ENCODE measurements around the gene IL1RAP.
A peak's percentile ranks its signal among the peaks of the same experiment; 100 is the strongest.

IL1RAP gene

DNA sequence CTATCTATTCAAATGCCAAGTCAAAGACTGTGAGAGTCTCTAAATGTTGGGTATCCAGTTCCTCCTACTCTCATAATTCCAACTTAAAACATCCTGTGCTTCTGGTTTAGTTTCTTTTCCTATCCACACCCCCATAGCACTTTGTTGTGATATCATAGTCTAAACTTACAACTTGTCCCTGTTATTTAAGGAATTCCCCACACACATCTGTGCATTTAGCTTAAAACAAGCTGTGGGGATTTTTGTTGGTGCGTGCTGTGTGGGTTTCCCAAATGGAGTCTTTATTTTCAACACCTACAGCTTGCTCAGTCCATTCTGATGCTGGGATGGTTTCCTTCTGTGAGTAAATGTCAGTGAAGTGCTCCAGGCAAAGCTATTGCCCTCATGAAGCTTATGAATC lies 181.3 kb downstream of the IL1RAP start:
- H2BK5ac ChIP-seq (ENCODE audit: low read length): no peak overlapping the region
- H4K8ac ChIP-seq (ENCODE audit: low read depth, low read length): no peak overlapping the region
- H3K4ac ChIP-seq (ENCODE audit: low read depth, low read length): no peak overlapping the region
- no CpG with 5 or more reads among the region's 1 CpG for WGBS (ENCODE audit: extremely low coverage, insufficient coverage, low lambda C conversion rate)
- H3K4me1 ChIP-seq (ENCODE audit: control insufficient read depth, low read depth, low read length): no peaks in the 10 kb centered on the region
- no peak overlapping the region for H3K4me3 ChIP-seq (ENCODE audit: low read length)
- H4K5ac ChIP-seq (ENCODE audit: low read length): no peak overlapping the region
- no peak overlapping the region for H3K23ac ChIP-seq (ENCODE audit: low read length)
- H2BK15ac ChIP-seq (replicated peaks; ENCODE audit: low read depth): no peak overlapping the region
- H3K4me2 ChIP-seq (ENCODE audit: low read length): no peak overlapping the region
- H2BK120ac ChIP-seq (ENCODE audit: low read depth, low read length): no peak overlapping the region
- H3K36me3 ChIP-seq (ENCODE audit: control insufficient read depth, insufficient read depth, low read length): no peaks in the 10 kb centered on the region
- no peak overlapping the region for H3K56ac ChIP-seq (ENCODE audit: low read length)
- no peaks in the 10 kb centered on the region for H3K27me3 ChIP-seq (ENCODE audit: insufficient read depth, low read length, poor library complexity)
- H3K79me1 ChIP-seq (ENCODE audit: low read length): no peaks in the 10 kb centered on the region
- no peak overlapping the region for H3K27ac ChIP-seq (ENCODE audit: low read depth, low read length)
- no peak overlapping the region for H3K18ac ChIP-seq (ENCODE audit: low read length)
- no peaks in the 10 kb centered on the region for H3K79me2 ChIP-seq (ENCODE audit: control insufficient read depth, insufficient read depth, low read length)
- H3K9ac ChIP-seq (ENCODE audit: low read length): no peak overlapping the region
- H2AK5ac ChIP-seq (ENCODE audit: low read length): no peak overlapping the region
- no peak for DNase-seq

DNA sequence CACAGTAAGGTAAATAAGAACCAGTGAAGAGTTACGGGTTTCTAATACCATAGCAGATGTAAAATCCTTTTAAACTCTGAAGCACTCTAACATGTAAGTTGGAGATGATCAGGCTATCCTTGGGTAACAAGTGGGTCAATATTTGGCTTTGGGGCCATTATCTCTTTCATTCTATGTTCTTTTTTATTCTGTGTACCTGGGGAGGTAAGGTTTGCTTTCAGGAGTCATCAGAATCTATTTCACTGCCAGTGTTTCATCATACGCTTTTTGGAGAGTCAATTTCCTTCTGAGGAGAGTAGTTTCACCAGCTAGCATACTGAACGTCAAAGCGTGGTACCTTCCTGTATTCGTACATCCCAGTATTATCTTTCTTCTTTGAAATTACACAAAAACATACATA lies 182.1 kb downstream of the IL1RAP start:
- Histone ChIP-seq H3K4ac (ENCODE audit: low read depth, low read length) (no peak overlapping the region), H2BK15ac (replicated peaks; ENCODE audit: low read depth) (no peak overlapping the region), H3K4me3 (ENCODE audit: low read length) (no peak overlapping the region), H4K5ac (ENCODE audit: low read length) (no peak overlapping the region), H3K79me2 (ENCODE audit: control insufficient read depth, insufficient read depth, low read length) (no peaks in the 10 kb centered on the region), H3K18ac (ENCODE audit: low read length) (no peak overlapping the region), H3K23ac (ENCODE audit: low read length) (no peak overlapping the region), H2BK5ac (ENCODE audit: low read length) (no peak overlapping the region), H3K4me1 (ENCODE audit: control insufficient read depth, low read depth, low read length) (no peaks in the 10 kb centered on the region), H2AK5ac (ENCODE audit: low read length) (no peak overlapping the region), H3K4me2 (ENCODE audit: low read length) (no peak overlapping the region), H3K36me3 (ENCODE audit: control insufficient read depth, insufficient read depth, low read length) (no peaks in the 10 kb centered on the region), H4K8ac (ENCODE audit: low read depth, low read length) (no peak overlapping the region), H2BK120ac (ENCODE audit: low read depth, low read length) (no peak overlapping the region), H3K56ac (ENCODE audit: low read length) (no peak overlapping the region), H3K27me3 (ENCODE audit: insufficient read depth, low read length, poor library complexity) (no peaks in the 10 kb centered on the region), H3K79me1 (ENCODE audit: low read length) (no peaks in the 10 kb centered on the region), H3K27ac (ENCODE audit: low read depth, low read length) (no peak overlapping the region), H3K9ac (ENCODE audit: low read length) (no peak overlapping the region)
- no peak for DNase-seq
- 100% methylated on average over 1 of the region's 5 CpGs for WGBS (ENCODE audit: extremely low coverage, insufficient coverage, low lambda C conversion rate)

DNA sequence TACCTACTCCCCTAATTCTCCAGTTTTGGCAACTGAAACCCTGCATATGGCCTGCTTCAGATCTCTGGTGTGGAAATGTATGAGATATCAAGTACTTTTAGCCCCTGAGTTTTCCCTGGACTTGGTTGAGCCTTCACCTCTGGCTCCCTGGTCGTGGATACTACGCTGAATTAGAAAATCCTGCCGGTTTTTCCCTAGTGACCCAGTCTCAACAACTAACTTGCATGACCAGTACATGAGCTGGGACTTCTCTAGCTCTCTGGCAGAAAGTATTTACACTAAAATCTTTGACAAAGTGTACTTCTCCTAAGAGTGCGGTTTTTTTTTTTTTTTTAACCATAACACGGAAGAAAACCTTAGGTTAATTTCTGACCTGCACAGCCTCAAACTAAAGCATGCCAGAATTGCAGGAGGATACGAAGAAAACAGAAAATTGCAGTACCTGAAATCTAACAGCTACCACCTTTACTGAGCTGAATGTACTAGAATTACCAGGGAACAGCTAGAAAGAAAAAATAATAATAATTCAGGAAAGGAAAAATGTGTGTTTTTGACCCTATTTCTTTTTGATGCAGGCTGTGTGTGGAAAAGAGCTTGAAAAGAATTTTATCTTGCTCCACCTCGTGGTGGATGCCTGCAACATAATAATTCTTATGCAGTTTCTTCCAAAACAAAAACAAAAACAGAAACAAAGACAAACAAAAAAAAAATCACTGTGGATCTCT lies 183.1 kb downstream of the IL1RAP start:
- Histone ChIP-seq H3K36me3 (ENCODE audit: control insufficient read depth, insufficient read depth, low read length) (no peaks in the 10 kb centered on the region), H3K18ac (ENCODE audit: low read length) (no peak overlapping the region), H3K27me3 (ENCODE audit: insufficient read depth, low read length, poor library complexity) (no peaks in the 10 kb centered on the region), H3K4me2 (ENCODE audit: low read length) (no peak overlapping the region), H3K27ac (ENCODE audit: low read depth, low read length) (no peak overlapping the region), H2AK5ac (ENCODE audit: low read length) (no peak overlapping the region), H3K4me3 (ENCODE audit: low read length) (no peak overlapping the region), H2BK5ac (ENCODE audit: low read length) (no peak overlapping the region), H2BK120ac (ENCODE audit: low read depth, low read length) (peak overlapping the region; percentile 12), H3K9ac (ENCODE audit: low read length) (no peak overlapping the region), H3K4me1 (ENCODE audit: control insufficient read depth, low read depth, low read length) (no peaks in the 10 kb centered on the region), H4K8ac (ENCODE audit: low read depth, low read length) (no peak overlapping the region), H3K23ac (ENCODE audit: low read length) (no peak overlapping the region), H3K56ac (ENCODE audit: low read length) (no peak overlapping the region), H3K79me1 (ENCODE audit: low read length) (no peaks in the 10 kb centered on the region), H3K4ac (ENCODE audit: low read depth, low read length) (peak overlapping the region; percentile 70), H3K79me2 (ENCODE audit: control insufficient read depth, insufficient read depth, low read length) (no peaks in the 10 kb centered on the region), H2BK15ac (replicated peaks; ENCODE audit: low read depth) (no peak overlapping the region), H4K5ac (ENCODE audit: low read length) (no peak overlapping the region)
- peak; percentile 45 for DNase-seq
- WGBS (ENCODE audit: extremely low coverage, insufficient coverage, low lambda C conversion rate): no CpG with 5 or more reads among the region's 7 CpGs

DNA sequence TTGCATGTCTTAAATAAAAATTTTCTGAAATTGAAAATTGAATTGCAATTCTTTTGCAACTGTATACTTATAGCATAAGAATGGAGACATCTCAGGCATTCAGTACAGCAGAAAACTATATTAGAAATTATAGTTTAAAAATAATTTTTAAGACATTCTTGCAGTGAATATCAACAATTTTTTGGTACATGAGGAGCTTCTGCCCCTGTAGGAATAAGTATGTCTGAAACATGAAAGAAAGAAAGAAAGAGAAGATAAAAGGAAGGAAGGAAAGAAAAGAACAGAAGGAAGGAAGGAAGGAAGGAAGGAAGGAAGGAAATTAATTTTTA lies 183.6 kb downstream of the IL1RAP start:
- no peak overlapping the region for H3K4me3 ChIP-seq (ENCODE audit: low read length)
- no peak for DNase-seq

DNA sequence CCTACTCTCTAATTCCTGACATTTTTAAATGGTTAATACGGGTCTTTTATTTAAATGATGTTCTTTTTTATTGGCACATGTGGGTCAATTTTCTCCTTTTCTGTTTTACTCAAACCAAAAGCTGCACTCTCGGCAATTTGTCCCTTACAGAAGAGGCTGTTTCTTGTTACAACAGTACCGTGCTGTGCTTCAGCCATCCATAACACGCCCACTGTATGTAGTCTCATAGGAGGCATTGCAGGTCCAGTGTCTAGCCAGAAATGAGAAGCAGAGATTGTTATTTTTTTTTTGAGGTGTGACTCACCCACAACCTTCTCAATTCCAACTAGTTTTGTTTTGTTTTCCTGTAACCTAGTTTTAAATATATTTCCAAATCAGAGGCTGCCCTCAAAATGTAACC lies 184.0 kb downstream of the IL1RAP start:
- no CpG with 5 or more reads among the region's 4 CpGs for WGBS (ENCODE audit: extremely low coverage, insufficient coverage, low lambda C conversion rate)
- Histone ChIP-seq H2BK15ac (replicated peaks; ENCODE audit: low read depth) (no peak overlapping the region), H3K4ac (ENCODE audit: low read depth, low read length) (no peak overlapping the region), H3K56ac (ENCODE audit: low read length) (no peak overlapping the region), H3K4me1 (ENCODE audit: control insufficient read depth, low read depth, low read length) (no peaks in the 10 kb centered on the region), H3K9ac (ENCODE audit: low read length) (no peak overlapping the region), H3K36me3 (ENCODE audit: control insufficient read depth, insufficient read depth, low read length) (no peaks in the 10 kb centered on the region), H3K18ac (ENCODE audit: low read length) (no peak overlapping the region), H3K27ac (ENCODE audit: low read depth, low read length) (no peak overlapping the region), H2BK5ac (ENCODE audit: low read length) (no peak overlapping the region), H3K4me2 (ENCODE audit: low read length) (no peak overlapping the region), H3K4me3 (ENCODE audit: low read length) (no peak overlapping the region), H4K5ac (ENCODE audit: low read length) (no peak overlapping the region), H2AK5ac (ENCODE audit: low read length) (no peak overlapping the region), H2BK120ac (ENCODE audit: low read depth, low read length) (no peak overlapping the region), H3K27me3 (ENCODE audit: insufficient read depth, low read length, poor library complexity) (no peaks in the 10 kb centered on the region), H3K79me1 (ENCODE audit: low read length) (no peaks in the 10 kb centered on the region), H3K23ac (ENCODE audit: low read length) (no peak overlapping the region), H4K8ac (ENCODE audit: low read depth, low read length) (no peak overlapping the region), H3K79me2 (ENCODE audit: control insufficient read depth, insufficient read depth, low read length) (no peaks in the 10 kb centered on the region)
- DNase-seq: no peak

More for the DNA sequence above, 183.6 kb downstream of the IL1RAP start:
- Histone ChIP-seq H2AK5ac (ENCODE audit: low read length) (no peak overlapping the region), H3K27ac (ENCODE audit: low read depth, low read length) (no peak overlapping the region), H3K9ac (ENCODE audit: low read length) (no peak overlapping the region), H3K4ac (ENCODE audit: low read depth, low read length) (no peak overlapping the region), H2BK120ac (ENCODE audit: low read depth, low read length) (no peak overlapping the region), H4K8ac (ENCODE audit: low read depth, low read length) (no peak overlapping the region), H3K27me3 (ENCODE audit: insufficient read depth, low read length, poor library complexity) (no peaks in the 10 kb centered on the region), H4K5ac (ENCODE audit: low read length) (no peak overlapping the region), H3K4me2 (ENCODE audit: low read length) (no peak overlapping the region), H3K23ac (ENCODE audit: low read length) (no peak overlapping the region), H3K56ac (ENCODE audit: low read length) (no peak overlapping the region), H3K36me3 (ENCODE audit: control insufficient read depth, insufficient read depth, low read length) (no peaks in the 10 kb centered on the region), H3K79me2 (ENCODE audit: control insufficient read depth, insufficient read depth, low read length) (no peaks in the 10 kb centered on the region), H2BK5ac (ENCODE audit: low read length) (no peak overlapping the region), H3K4me1 (ENCODE audit: control insufficient read depth, low read depth, low read length) (no peaks in the 10 kb centered on the region), H2BK15ac (replicated peaks; ENCODE audit: low read depth) (no peak overlapping the region), H3K79me1 (ENCODE audit: low read length) (no peaks in the 10 kb centered on the region), H3K18ac (ENCODE audit: low read length) (no peak overlapping the region)

DNA sequence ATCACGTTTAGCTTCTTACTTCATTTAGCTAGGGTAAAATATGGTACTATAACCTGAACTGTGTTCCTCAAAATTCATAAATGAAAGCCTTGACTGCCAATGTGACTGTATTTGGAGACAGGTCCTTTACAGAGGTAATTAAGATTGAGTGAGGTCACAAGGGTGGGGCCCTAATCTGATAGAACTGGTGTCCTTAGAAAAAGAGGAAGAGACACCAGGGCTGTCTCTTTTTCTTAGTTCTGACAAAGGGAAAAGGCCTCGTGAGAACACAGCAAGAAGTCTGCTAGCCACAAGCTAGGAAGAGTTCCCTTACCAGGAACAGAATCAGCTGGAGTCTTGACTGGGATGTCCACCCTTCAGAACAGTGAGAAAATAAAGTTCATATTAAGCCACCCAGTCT lies 185.9 kb downstream of the IL1RAP start:
- Histone ChIP-seq H3K36me3 (ENCODE audit: control insufficient read depth, insufficient read depth, low read length) (no peaks in the 10 kb centered on the region), H3K23ac (ENCODE audit: low read length) (no peak overlapping the region), H3K56ac (ENCODE audit: low read length) (no peak overlapping the region), H3K4ac (ENCODE audit: low read depth, low read length) (no peak overlapping the region), H2BK120ac (ENCODE audit: low read depth, low read length) (no peak overlapping the region), H4K5ac (ENCODE audit: low read length) (no peak overlapping the region), H2AK5ac (ENCODE audit: low read length) (no peak overlapping the region), H3K4me2 (ENCODE audit: low read length) (no peak overlapping the region), H3K4me1 (ENCODE audit: control insufficient read depth, low read depth, low read length) (no peaks in the 10 kb centered on the region), H3K79me2 (ENCODE audit: control insufficient read depth, insufficient read depth, low read length) (no peaks in the 10 kb centered on the region), H4K8ac (ENCODE audit: low read depth, low read length) (no peak overlapping the region), H2BK5ac (ENCODE audit: low read length) (no peak overlapping the region), H3K79me1 (ENCODE audit: low read length) (no peaks in the 10 kb centered on the region), H3K4me3 (ENCODE audit: low read length) (no peak overlapping the region), H3K27me3 (ENCODE audit: insufficient read depth, low read length, poor library complexity) (no peaks in the 10 kb centered on the region), H3K27ac (ENCODE audit: low read depth, low read length) (no peak overlapping the region), H3K9ac (ENCODE audit: low read length) (no peak overlapping the region), H2BK15ac (replicated peaks; ENCODE audit: low read depth) (no peak overlapping the region), H3K18ac (ENCODE audit: low read length) (no peak overlapping the region)
- DNase-seq: no peak
- no CpG with 5 or more reads among the region's 2 CpGs for WGBS (ENCODE audit: extremely low coverage, insufficient coverage, low lambda C conversion rate)

Data from mesendoderm (in vitro differentiated cells).